WTC11 (cell line): ENCODE data around the gene EXOC4. TPM values are rescaled to one million over a fixed set of nuclear protein-coding genes. Genes with fewer than 3 reads are reported as not detected.

Source experiments
- ATAC-seq: fragments of 200-7000 bp; cut with Tn5 transposase; 2 replicates; pipeline ENCODE4 v1.10.0; 2021; ENCODE audit warnings: mild to moderate bottlenecking, moderate library complexity
- CTCF ChIA-PET: fragments of 300-600 bp; sonication (Branson Sonifier 250); formaldehyde crosslinking; loops from one replicate; lab custom pipeline; 2021; ENCODE audit warnings: antibody characterized with exemption; lab: Charles Lee
- POLR2A ChIA-PET: fragments of 350-600 bp; sonication (Branson Sonifier 250); formaldehyde crosslinking; loops from one replicate; lab custom pipeline; 2021; ENCODE audit warnings: antibody characterized with exemption; lab: Charles Lee
- DNase-seq: peaks from one replicate; pipeline ENCODE4 v3.0.0; 2021; ENCODE audit warnings: low spot score
- H3K27ac Mint-ChIP-seq: 2 replicates; pipeline ENCODE4 v1.8.0; 2021; ENCODE audit warnings: mixed read lengths
- H3K27me3 Mint-ChIP-seq: 2 replicates; pipeline ENCODE4 v1.8.0; 2021; ENCODE audit warnings: low read depth, mild to moderate bottlenecking, moderate library complexity, mixed read lengths
- H3K36me3 Mint-ChIP-seq: 2 replicates; pipeline ENCODE4 v1.8.0; 2021; ENCODE audit warnings: mixed read lengths
- H3K4me1 Mint-ChIP-seq: 2 replicates; pipeline ENCODE4 v1.8.0; 2022; ENCODE audit warnings: mixed read lengths
- H3K4me3 Mint-ChIP-seq: 2 replicates; pipeline ENCODE4 v1.8.0; 2021; ENCODE audit warnings: mild to moderate bottlenecking, moderate library complexity, mixed read lengths
- H3K9me3 Mint-ChIP-seq: 2 replicates; pipeline ENCODE4 v1.8.0; 2021; ENCODE audit warnings: mixed read lengths
- AR ChIP-seq: fragments of 250-450 bp; sonication (Bioruptor Pico); IDR thresholded peaks from 2 replicates; pipeline ENCODE4 v1.9.0; 2021; ENCODE audit warnings: mild to moderate bottlenecking
- CBFB ChIP-seq: sonication (generic); formaldehyde crosslinking; IDR thresholded peaks from 2 replicates; pipeline ENCODE4 v1.8.1; 2022; ENCODE audit warnings: mild to moderate bottlenecking, low read depth, missing genetic modification reagents
- E2F5 ChIP-seq: sonication (generic); formaldehyde crosslinking; IDR thresholded peaks from 2 replicates; pipeline ENCODE4 v1.8.1; 2022; ENCODE audit warnings: mild to moderate bottlenecking, moderate library complexity, missing genetic modification reagents
- ELF4 ChIP-seq: sonication (generic); formaldehyde crosslinking; IDR thresholded peaks from 2 replicates; pipeline ENCODE4 v1.8.1; 2022; ENCODE audit warnings: low read depth, mild to moderate bottlenecking, moderate library complexity, missing genetic modification reagents
- ERG ChIP-seq: fragments of 250-450 bp; sonication (Bioruptor Pico); IDR thresholded peaks from 2 replicates; pipeline ENCODE4 v1.8.0; 2021; ENCODE audit warnings: mild to moderate bottlenecking
- FOXK1 ChIP-seq: sonication (generic); formaldehyde crosslinking; IDR thresholded peaks from 2 replicates; pipeline ENCODE4 v1.8.0; 2022; ENCODE audit warnings: mild to moderate bottlenecking, moderate library complexity, missing genetic modification reagents
- GRHL2 ChIP-seq: fragments of 250-450 bp; sonication (Bioruptor Pico); IDR thresholded peaks from 2 replicates; pipeline ENCODE4 v1.8.0; 2022; ENCODE audit warnings: mild to moderate bottlenecking, moderate library complexity; ENCODE audit not compliant: insufficient replicate concordance, severe bottlenecking
- JUN ChIP-seq: sonication (generic); formaldehyde crosslinking; IDR thresholded peaks from 2 replicates; pipeline ENCODE4 v1.8.0; 2023; ENCODE audit warnings: mild to moderate bottlenecking, missing genetic modification reagents
- MAX ChIP-seq: sonication (generic); formaldehyde crosslinking; IDR thresholded peaks from 2 replicates; pipeline ENCODE4 v1.8.0; 2022; ENCODE audit warnings: mild to moderate bottlenecking, missing genetic modification reagents
- MXD4 ChIP-seq: fragments of 250-450 bp; sonication (Bioruptor Pico); IDR thresholded peaks from 2 replicates; pipeline ENCODE4 v1.8.0; 2021; ENCODE audit warnings: mild to moderate bottlenecking, moderate library complexity, borderline replicate concordance
- NR3C1 ChIP-seq: sonication (generic); formaldehyde crosslinking; conservative IDR thresholded peaks from 2 replicates; pipeline ENCODE4 v1.8.1; 2023; ENCODE audit warnings: low read depth, mild to moderate bottlenecking, missing genetic modification reagents
- OVOL2 ChIP-seq: fragments of 250-450 bp; sonication (Bioruptor Pico); IDR thresholded peaks from 2 replicates; pipeline ENCODE4 v1.9.0; 2021; ENCODE audit warnings: mild to moderate bottlenecking, borderline replicate concordance
- PRRX2 ChIP-seq: fragments of 250-450 bp; sonication (Bioruptor Pico); IDR thresholded peaks from 2 replicates; pipeline ENCODE4 v1.8.0; 2021; ENCODE audit warnings: mild to moderate bottlenecking
- RELA ChIP-seq: sonication (generic); formaldehyde crosslinking; IDR thresholded peaks from 2 replicates; pipeline ENCODE4 v1.8.1; 2022; ENCODE audit warnings: missing genetic modification reagents, mild to moderate bottlenecking, borderline replicate concordance
- RORB ChIP-seq: fragments of 250-450 bp; sonication (Bioruptor Pico); IDR thresholded peaks from 2 replicates; pipeline ENCODE4 v1.9.0; 2021; ENCODE audit warnings: mild to moderate bottlenecking
- SMAD4 ChIP-seq: sonication (generic); formaldehyde crosslinking; IDR thresholded peaks from 2 replicates; pipeline ENCODE4 v1.8.0; 2022; ENCODE audit warnings: mild to moderate bottlenecking, missing genetic modification reagents
- SOX15 ChIP-seq: fragments of 250-450 bp; sonication (Bioruptor Pico); IDR thresholded peaks from 2 replicates; pipeline ENCODE4 v1.9.0; 2021; ENCODE audit warnings: mild to moderate bottlenecking
- SP1 ChIP-seq: sonication (generic); formaldehyde crosslinking; conservative IDR thresholded peaks from 2 replicates; pipeline ENCODE4 v1.8.1; 2022; ENCODE audit warnings: missing genetic modification reagents
- USF1 ChIP-seq: sonication (generic); formaldehyde crosslinking; IDR thresholded peaks from 2 replicates; pipeline ENCODE4 v1.8.0; 2022; ENCODE audit warnings: mild to moderate bottlenecking, missing genetic modification reagents
- ZNF121 ChIP-seq: sonication (generic); formaldehyde crosslinking; IDR thresholded peaks from 2 replicates; pipeline ENCODE4 v1.8.0; 2023; ENCODE audit warnings: missing genetic modification reagents
- ZNF232 ChIP-seq: sonication (generic); formaldehyde crosslinking; IDR thresholded peaks from 2 replicates; pipeline ENCODE4 v1.8.0; 2022; ENCODE audit warnings: mild to moderate bottlenecking, missing genetic modification reagents
- ZNF532 ChIP-seq: fragments of 250-450 bp; sonication (Bioruptor Pico); IDR thresholded peaks from 2 replicates; pipeline ENCODE4 v1.9.0; 2021; ENCODE audit warnings: mild to moderate bottlenecking, borderline replicate concordance
- ZSCAN18 ChIP-seq: fragments of 250-450 bp; sonication (Bioruptor Pico); IDR thresholded peaks from 2 replicates; pipeline ENCODE4 v2.1.2; 2022; ENCODE audit warnings: mild to moderate bottlenecking, moderate library complexity
- total RNA-seq: library from RNA; stranded (reverse); gene quantifications from 3 replicates; pipeline ENCODE4 v1.2.3, GENCODE V29; 2021

The EXOC4 gene
- total RNA-seq, 1 experiment from 2014 or later: 62.0 TPM

- no peak for TF ChIP-seq E2F5 (CRISPR knock-in tag)
- TF ChIP-seq ERG: no peak
- TF ChIP-seq GRHL2 (CRISPR knock-in tag): no peak
- TF ChIP-seq RELA (CRISPR knock-in tag): no peak
- TF ChIP-seq ZNF232 (CRISPR knock-in tag): no peak
- TF ChIP-seq FOXK1 (CRISPR knock-in tag): no peak
- no peak for TF ChIP-seq MXD4 (CRISPR knock-in tag)
- no peak for TF ChIP-seq PRRX2 (CRISPR knock-in tag)
- no peak for TF ChIP-seq CBFB
These were observed 503.0 kb downstream of the EXOC4 start (continued) for GRCh38 chr7:133755901-133756300.

GRCh38 chr7:133761443-133761842 is 508.6 kb downstream of the EXOC4 start:
- Mint-ChIP-seq H3K27me3 (no peaks in the 10 kb centered on the region), H3K27ac (no peak overlapping the region; the same call in 1 of the 2 replicates), H3K4me3 (no peak overlapping the region), H3K9me3 (no peaks in the 10 kb centered on the region), H3K36me3 (no peaks in the 10 kb centered on the region), H3K4me1 (peaks cover 9% of the 10 kb centered on the region)
- TF ChIP-seq RORB (CRISPR knock-in tag) (no peak), AR (CRISPR knock-in tag) (no peak), MAX (CRISPR knock-in tag) (no peak), FOXK1 (CRISPR knock-in tag) (no peak), SOX15 (CRISPR knock-in tag) (no peak), SMAD4 (CRISPR knock-in tag) (no peak), OVOL2 (CRISPR knock-in tag) (no peak), JUN (CRISPR knock-in tag) (no peak), ZNF121 (CRISPR knock-in tag) (no peak), NR3C1 (CRISPR knock-in tag) (no peak)
- POLR2A ChIA-PET: no interaction called here
- DNase-seq (no peak), ATAC-seq (no peak)
- CTCF ChIA-PET: no interaction called here

- Mint-ChIP-seq H3K9me3 (no peaks in the 10 kb centered on the region), H3K27ac (no peak overlapping the region; the same call in 1 of the 2 replicates), H3K4me1 (peaks cover 26% of the 10 kb centered on the region), H3K27me3 (no peaks in the 10 kb centered on the region), H3K36me3 (no peaks in the 10 kb centered on the region), H3K4me3 (no peak overlapping the region)
- ChIA-PET POLR2A (no interaction called here), CTCF (no interaction called here)
- ATAC-seq (no peak), DNase-seq (no peak)
- TF ChIP-seq ZNF532 (no peak), SP1 (no peak), USF1 (CRISPR knock-in tag) (no peak), ELF4 (CRISPR knock-in tag) (no peak), ZSCAN18 (CRISPR knock-in tag) (no peak)
These were observed 510.3 kb downstream of the EXOC4 start for GRCh38 chr7:133763076-133763640.
